ENCODE results near the gene GUCA1C. TPM values are rescaled to one million over a fixed set of nuclear protein-coding genes. Genes with fewer than 3 reads are reported as not detected.

Gene GUCA1C
- total RNA-seq (not detected), polyA plus RNA-seq (ENCODE audit: insufficient read length in 6 of 6) (not detected)
- long read RNA-seq, donor 1: 0 reads
- long read RNA-seq, donor 2: 0 reads
- long read RNA-seq, donor 3: 0 reads
- long read RNA-seq, donor 4: 0 reads
- long read RNA-seq, donor 5: 0 reads
- long read RNA-seq, donor 6: 0 reads
- long read RNA-seq, donor 7: 0 reads
- long read RNA-seq, donor 8: 0 reads
- long read RNA-seq, donor 9: 0 reads
- long read RNA-seq, donor 10: 0 reads
- long read RNA-seq, donor 11: 0 reads
- long read RNA-seq, donor 12: 0 reads

- intact Hi-C loops (cut with DNase I): no loop called here
- no peak for TF ChIP-seq CTCF (IDR thresholded peaks at IDR 0.05)
Observed at GRCh38 chr3:108953700-108954099, at the start of gene GUCA1C. TSS of gene GUCA1C (minus strand) at chr3:108953879. CDS start at chr3:108953762, 117 bp downstream.

GRCh38 chr3:108998436-108998835, 44.8 kb upstream of the GUCA1C start:
- no peak overlapping the region for H3K4me3 ChIP-seq
- no peaks in the 10 kb centered on the region for H3K9me3 ChIP-seq
- no peaks in the 10 kb centered on the region for H3K4me1 ChIP-seq
- DNase-seq (no peak), ATAC-seq (no peak)
- no peaks in the 10 kb centered on the region for H3K36me3 ChIP-seq
- intact Hi-C loops (cut with DNase I): no loop called here
- no peak overlapping the region for H3K27ac ChIP-seq
- no peaks in the 10 kb centered on the region for H3K27me3 ChIP-seq
- TF ChIP-seq CTCF (IDR thresholded peaks at IDR 0.05): no peak

More at GRCh38 chr3:108953700-108954099, at the start of gene GUCA1C:
- no peak within 1 kb of the TSS for H3K4me3 ChIP-seq
- no peaks in the 10 kb centered on the region for H3K4me1 ChIP-seq
- ATAC-seq: no peak
- H3K36me3 ChIP-seq: no peaks in the 10 kb centered on the region
- DNase-seq: no peak
- H3K27me3 ChIP-seq: no peaks in the 10 kb centered on the region
- H3K27ac ChIP-seq: no peak within 1 kb of the TSS
- no peaks in the 10 kb centered on the region for H3K9me3 ChIP-seq

- intact Hi-C loops (cut with DNase I): no loop called here
- ATAC-seq (no peak), DNase-seq (no peak)
- H3K36me3 ChIP-seq: no peaks in the 10 kb centered on the region
- H3K27me3 ChIP-seq: no peaks in the 10 kb centered on the region
- no peaks in the 10 kb centered on the region for H3K9me3 ChIP-seq
- no peak for TF ChIP-seq CTCF (IDR thresholded peaks at IDR 0.05)
- H3K27ac ChIP-seq: no peak overlapping the region
- no peak overlapping the region for H3K4me3 ChIP-seq
- H3K4me1 ChIP-seq: no peaks in the 10 kb centered on the region
Observed at GRCh38 chr3:108985844-108986243, 32.2 kb upstream of the GUCA1C start.

- ATAC-seq: no peak
- Histone ChIP-seq H3K9me3 (no peaks in the 10 kb centered on the region), H3K27ac (no peak overlapping the region), H3K36me3 (no peaks in the 10 kb centered on the region), H3K27me3 (no peaks in the 10 kb centered on the region), H3K4me1 (no peaks in the 10 kb centered on the region), H3K4me3 (no peak overlapping the region)
- DNase-seq: no peak
- TF ChIP-seq CTCF (IDR thresholded peaks at IDR 0.05): no peak
- intact Hi-C loops (cut with DNase I): no loop called here
Observed at GRCh38 chr3:108983051-108983450, 29.4 kb upstream of the GUCA1C start.

- intact Hi-C loops (cut with DNase I): no loop called here
- Histone ChIP-seq H3K27me3 (no peaks in the 10 kb centered on the region), H3K27ac (no peak overlapping the region), H3K4me1 (no peaks in the 10 kb centered on the region), H3K4me3 (no peak overlapping the region), H3K9me3 (no peaks in the 10 kb centered on the region), H3K36me3 (no peaks in the 10 kb centered on the region)
- ATAC-seq (no peak), DNase-seq (no peak)
- no peak for TF ChIP-seq CTCF (IDR thresholded peaks at IDR 0.05)
Observed at GRCh38 chr3:108976058-108976457, 22.4 kb upstream of the GUCA1C start.

Measured in left lung (tissue), 14 donors.